ENCODE results near the gene RAB3IP. TPM values are rescaled to one million over a fixed set of nuclear protein-coding genes. Genes with fewer than 3 reads are reported as not detected.

RAB3IP gene
- total and polyA plus RNA-seq, 8 donors, result 29.5 to 54.3 (median 35.7) TPM

GRCh38 chr12:69698769-69699540 is 39.7 kb upstream of the RAB3IP start, which contains the start of gene BEST3:
TSS of gene BEST3 (minus strand) at chr12:69699303. CDS start at chr12:69697798, 1,505 bp downstream.
- no peak for ATAC-seq
- no peaks in the 10 kb centered on the region for H3K4me1 ChIP-seq
- H3K9me3 ChIP-seq, result no peaks in the 10 kb centered on the region
- no peaks in the 10 kb centered on the region for H3K27me3 ChIP-seq
- TF ChIP-seq CTCF (IDR thresholded peaks at IDR 0.05), result no peak
- no peak for DNase-seq
- no peak within 1 kb of the TSS for H3K27ac ChIP-seq
- intact Hi-C loops (cut with DNase I), result no loop called here
- no peak within 1 kb of the TSS for H3K4me3 ChIP-seq
- H3K36me3 ChIP-seq, result no peaks in the 10 kb centered on the region

DNA sequence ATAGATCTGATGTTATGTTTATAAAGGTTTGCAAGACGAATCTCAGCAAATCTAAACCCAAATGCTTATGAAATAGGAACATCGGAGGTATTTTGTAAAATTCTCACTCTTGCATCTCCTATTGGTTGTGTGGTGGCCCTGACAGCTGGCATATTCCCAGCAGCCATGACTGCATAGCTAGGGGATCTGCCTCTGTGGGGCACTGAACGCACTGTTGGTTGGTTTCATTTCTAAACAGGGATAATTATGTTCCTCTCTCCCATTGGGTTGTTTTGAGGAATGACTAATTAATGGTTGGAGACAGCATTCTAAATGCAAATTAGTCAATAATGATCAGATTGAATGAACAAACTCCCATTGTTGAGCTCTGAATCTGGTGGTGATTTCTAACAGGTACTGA is 36.8 kb upstream of the RAB3IP start:
- Histone ChIP-seq H3K9me3 (no peaks in the 10 kb centered on the region), H3K36me3 (no peaks in the 10 kb centered on the region), H3K27ac (no peak overlapping the region), H3K4me3 (no peak overlapping the region), H3K27me3 (no peaks in the 10 kb centered on the region), H3K4me1 (no peaks in the 10 kb centered on the region)
- intact Hi-C loops (cut with DNase I), result no loop called here
- no peak for ATAC-seq
- no peak for TF ChIP-seq CTCF (IDR thresholded peaks at IDR 0.05)
- DNase-seq, result no peak

DNA sequence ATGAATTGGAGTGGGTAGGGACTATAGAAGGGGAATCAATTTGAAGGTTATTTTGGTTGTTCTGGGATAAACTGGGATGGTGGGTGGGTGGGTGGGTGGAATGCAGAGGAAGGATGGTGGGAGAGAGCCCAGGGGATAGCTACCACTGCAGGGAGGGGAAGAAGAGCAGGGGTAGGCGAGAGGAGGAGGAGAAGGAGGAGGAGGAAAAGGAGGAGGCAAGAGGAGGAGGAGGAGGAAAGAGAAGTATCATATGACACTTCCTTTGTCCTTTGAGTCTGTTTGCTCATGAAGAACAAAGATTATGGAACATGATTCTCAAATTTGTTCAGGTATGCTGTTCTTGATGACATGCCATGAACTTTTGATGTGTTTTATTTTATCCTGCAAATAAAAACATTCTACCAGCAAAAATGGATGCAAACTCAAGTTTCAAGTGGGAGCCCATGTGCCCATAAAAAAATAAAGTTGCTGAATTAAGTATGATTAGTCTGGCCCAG is 35.5 kb upstream of the RAB3IP start:
- H3K4me3 ChIP-seq, result no peak overlapping the region
- H3K27ac ChIP-seq, result no peak overlapping the region
- no peaks in the 10 kb centered on the region for H3K36me3 ChIP-seq
- ATAC-seq, result no peak
- TF ChIP-seq CTCF (IDR thresholded peaks at IDR 0.05), result no peak
- DNase-seq, result no peak
- H3K9me3 ChIP-seq, result no peaks in the 10 kb centered on the region
- no peaks in the 10 kb centered on the region for H3K4me1 ChIP-seq
- intact Hi-C loops (cut with DNase I), result no loop called here
- H3K27me3 ChIP-seq, result no peaks in the 10 kb centered on the region

- H3K36me3 ChIP-seq, result no peaks in the 10 kb centered on the region
- H3K9me3 ChIP-seq, result no peaks in the 10 kb centered on the region
- no peak for ATAC-seq
- DNase-seq, result no peak
- intact Hi-C loops (cut with DNase I), result no loop called here
- H3K27me3 ChIP-seq, result no peaks in the 10 kb centered on the region
- no peaks in the 10 kb centered on the region for H3K4me1 ChIP-seq
- TF ChIP-seq CTCF (IDR thresholded peaks at IDR 0.05), result no peak
- no peak overlapping the region for H3K27ac ChIP-seq
- H3K4me3 ChIP-seq, result no peak overlapping the region
Measured at GRCh38 chr12:69704357-69704756, 34.3 kb upstream of the RAB3IP start.

DNA sequence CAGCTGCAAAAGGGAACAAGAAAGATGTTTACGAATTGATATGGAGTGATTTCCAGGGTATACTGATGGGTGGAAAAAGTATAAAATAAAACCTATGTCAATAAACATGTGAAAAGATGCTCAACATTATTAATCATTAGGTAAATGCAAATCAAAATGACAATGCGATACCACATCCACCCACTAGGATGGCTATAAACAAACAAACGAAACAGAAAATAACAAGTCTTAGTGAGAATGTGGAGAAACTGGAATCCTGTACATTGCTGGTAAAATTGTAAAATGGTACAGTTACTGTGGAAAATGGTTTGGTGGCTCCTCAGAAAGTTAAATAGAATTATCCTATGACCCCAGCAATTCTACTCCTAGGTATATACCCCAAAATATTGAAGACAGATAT is 30.0 kb upstream of the RAB3IP start:
- H3K4me1 ChIP-seq, result no peaks in the 10 kb centered on the region
- no peak overlapping the region for H3K27ac ChIP-seq
- no peaks in the 10 kb centered on the region for H3K9me3 ChIP-seq
- H3K27me3 ChIP-seq, result no peaks in the 10 kb centered on the region
- intact Hi-C loops (cut with DNase I), result no loop called here
- no peak overlapping the region for H3K4me3 ChIP-seq
- ATAC-seq, result no peak
- DNase-seq, result no peak
- TF ChIP-seq CTCF (IDR thresholded peaks at IDR 0.05), result no peak
- no peaks in the 10 kb centered on the region for H3K36me3 ChIP-seq

All from left lung (tissue), 10 donors.